Mucosa of gallbladder (tissue), 1 donor: Measurements from ENCODE around the gene RPL18. TPM values are rescaled to one million over a fixed set of nuclear protein-coding genes. Genes with fewer than 3 reads are reported as not detected.
"Not testable (repeated sequence)": the region's sequence is repeated elsewhere in the genome, so short reads cannot be mapped to it uniquely, and the experiment has no call there.

ENCODE experiments used
- DNase-seq: peaks from one replicate; pipeline ENCODE4 v3.0.0-alpha.2; 2020; ENCODE audit warnings: low spot score
- total RNA-seq: library from RNA; stranded (reverse); gene quantifications from one replicate; pipeline ENCODE4 v1.2.1, GENCODE V29; 2021
- donor health status: DM: no; HTN: no; CAD: no.

Gene RPL18
- total RNA-seq, 1 donor from 2014 or later, result 1,057 TPM

DNA sequence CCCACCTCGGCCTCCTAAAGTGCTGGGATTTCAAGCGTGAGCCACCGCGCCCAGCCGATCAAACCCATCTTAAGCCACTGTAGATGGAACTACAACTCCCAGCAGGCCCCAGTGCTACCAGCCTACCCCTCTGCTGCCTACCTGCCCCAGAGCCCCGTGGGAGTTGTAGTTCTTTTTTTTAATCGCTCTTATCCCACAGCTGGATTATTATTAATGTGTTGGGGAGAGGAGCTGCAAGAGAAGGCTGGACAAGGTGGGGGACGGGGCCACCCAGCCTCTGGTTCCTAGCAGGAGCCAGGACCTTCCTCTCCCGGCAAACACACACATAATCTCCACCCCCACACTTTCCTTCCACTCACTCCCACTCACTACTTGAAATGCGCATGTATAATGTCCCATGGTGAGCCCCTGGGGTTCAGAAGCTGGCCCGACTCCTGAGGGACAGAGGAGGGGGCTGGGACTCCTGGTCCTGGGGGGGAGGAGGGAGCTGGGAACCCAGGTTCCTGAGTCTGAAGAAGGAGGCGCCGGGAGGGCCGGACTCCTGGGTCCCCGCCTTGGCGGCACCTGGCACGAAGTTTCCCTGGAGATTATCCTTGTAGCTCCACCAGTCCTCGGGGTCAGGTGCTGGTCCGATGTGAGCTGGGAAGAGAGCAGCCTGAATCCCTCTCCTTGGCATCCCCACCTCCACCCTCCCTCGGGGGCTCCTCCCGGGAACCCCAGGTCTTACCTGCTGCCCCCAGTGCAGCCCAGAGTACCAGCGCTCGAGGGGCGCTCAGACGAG is 26.1 kb upstream of the RPL18 start:
- DNase-seq, result peak; percentile 84

DNA sequence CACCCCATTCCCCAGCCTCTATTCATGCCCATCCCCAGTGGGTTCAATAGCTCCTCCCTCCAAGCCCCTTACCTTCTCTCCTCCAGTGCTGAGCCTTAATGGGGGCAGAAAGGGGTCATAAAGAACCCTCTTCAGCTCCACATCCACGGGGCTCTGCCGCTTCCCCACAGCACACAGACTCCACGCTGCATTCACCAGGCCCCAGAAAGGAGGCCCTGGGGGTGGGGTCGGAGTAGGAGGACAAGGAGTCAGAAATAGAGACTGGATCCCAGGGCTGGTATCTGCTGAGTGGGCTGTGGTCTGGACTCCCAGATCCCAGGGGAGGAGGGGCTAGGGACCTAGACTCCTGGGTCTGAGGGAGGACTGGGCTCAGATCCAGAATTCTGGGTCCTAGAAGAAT is 25.4 kb upstream of the RPL18 start:
- DNase-seq, result no peak

GRCh38 chr19:48642862-48643261 is 23.9 kb upstream of the RPL18 start:
- DNase-seq, result no peak

DNA sequence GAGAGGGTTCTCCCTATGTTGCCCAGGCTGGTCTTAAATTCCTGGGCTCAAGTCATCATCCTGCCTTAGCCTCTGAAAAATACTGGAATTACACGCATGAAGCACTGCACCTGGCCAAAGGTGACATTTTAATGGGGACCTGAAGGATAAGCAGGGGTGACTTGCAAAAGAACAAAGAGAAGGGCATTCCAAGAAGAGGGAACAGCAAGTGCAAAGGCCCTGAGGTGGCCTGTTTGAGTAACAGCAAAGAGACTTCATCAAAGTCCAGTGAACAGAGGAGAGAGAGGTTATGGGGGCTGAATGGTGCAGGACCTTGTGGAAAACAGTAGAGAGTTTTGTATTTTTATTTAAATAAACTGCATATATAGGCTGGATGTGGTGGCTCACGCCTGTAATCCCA is 22.9 kb upstream of the RPL18 start:
- DNase-seq, result no peak

DNA sequence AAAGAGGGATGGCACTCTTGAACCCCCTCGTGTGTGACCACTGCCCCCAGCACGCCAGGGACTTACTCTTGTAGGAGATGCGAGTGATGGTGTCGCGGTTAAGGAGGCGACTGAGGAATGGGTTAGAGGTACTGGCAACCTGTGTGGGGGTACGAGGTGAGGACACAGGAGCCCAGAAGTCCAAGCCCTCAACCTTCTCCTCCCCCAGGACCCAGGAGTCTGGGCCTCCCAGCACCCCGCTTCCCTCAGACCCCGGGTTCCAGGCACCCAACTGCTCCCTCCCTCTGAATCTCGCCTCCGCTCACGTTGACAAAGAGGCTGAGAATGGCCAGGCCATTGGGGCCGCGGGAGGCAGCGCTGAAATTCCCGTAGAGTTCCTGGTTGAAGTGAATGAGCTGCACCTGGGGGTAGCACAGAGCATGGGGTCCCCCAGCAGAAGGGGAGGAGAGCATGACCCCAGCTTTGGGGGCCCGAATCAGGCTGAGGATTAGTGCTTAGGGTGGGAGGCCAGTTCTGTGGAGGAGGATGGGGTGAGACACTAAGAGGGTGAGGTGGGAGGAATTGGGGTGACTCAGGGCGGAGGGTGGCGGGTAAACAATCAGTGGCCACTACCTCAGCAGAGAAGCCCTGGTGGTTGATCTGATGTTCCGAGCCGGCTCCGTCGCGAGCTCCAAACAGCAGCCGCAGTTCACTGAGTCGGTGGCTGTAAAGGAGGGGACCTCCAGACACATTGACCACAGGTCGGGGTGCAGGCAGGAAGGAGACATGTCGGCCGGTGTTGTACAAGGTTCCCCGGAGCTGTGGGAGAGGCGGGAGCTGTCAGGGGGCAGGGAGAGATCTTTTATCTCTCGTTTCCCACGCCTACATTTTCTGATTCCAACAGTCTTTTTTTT is 20.8 kb upstream of the RPL18 start:
- DNase-seq, result no peak

GRCh38 chr19:48638831-48639381 is 19.9 kb upstream of the RPL18 start:
- DNase-seq, result no peak

DNA sequence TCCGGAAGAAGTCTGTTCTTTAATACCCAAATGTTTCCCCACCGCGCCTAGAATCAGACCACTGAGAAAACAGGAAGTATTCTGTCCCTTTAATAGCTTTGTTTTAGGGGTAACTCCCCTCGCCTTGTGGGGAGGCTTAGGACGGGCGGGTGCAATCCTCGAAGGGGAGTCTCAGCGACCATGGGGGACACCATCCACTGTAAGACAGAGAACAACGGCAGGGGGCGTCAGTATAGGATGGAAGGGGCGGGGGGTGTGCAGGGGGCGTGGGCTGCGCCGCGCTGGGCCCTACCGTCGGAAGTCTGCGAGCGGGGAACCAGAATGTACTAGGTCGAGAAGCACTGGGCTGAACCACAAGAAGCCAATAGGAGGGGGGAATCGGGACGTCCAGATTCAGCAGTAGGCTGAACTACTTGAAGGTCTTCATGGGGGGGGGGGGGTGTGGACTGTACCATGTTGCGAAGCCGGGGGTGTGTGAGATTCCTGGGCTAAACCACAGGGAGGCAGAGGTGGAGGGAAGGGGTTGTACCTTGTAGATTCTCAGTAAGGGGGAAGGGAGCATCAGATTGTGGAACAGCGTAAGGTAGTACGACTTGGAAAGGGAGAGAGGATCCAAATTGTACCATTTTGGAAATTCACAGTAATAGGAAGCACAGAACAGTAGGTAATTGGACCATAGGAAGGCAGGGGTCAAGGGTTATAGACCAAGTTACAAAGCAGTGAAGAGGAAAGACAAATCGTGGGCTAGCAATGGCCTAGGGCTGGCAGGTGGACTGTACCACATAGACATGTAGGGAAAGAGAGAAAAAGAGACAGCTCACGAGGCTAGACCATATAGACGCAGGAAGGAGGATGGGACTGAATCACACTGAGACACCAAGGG is 19.2 kb upstream of the RPL18 start:
- DNase-seq, result peak; percentile 91

- DNase-seq, result peak; percentile 100
These were observed 18.5 kb upstream of the RPL18 start for GRCh38 chr19:48637449-48637947.

DNA sequence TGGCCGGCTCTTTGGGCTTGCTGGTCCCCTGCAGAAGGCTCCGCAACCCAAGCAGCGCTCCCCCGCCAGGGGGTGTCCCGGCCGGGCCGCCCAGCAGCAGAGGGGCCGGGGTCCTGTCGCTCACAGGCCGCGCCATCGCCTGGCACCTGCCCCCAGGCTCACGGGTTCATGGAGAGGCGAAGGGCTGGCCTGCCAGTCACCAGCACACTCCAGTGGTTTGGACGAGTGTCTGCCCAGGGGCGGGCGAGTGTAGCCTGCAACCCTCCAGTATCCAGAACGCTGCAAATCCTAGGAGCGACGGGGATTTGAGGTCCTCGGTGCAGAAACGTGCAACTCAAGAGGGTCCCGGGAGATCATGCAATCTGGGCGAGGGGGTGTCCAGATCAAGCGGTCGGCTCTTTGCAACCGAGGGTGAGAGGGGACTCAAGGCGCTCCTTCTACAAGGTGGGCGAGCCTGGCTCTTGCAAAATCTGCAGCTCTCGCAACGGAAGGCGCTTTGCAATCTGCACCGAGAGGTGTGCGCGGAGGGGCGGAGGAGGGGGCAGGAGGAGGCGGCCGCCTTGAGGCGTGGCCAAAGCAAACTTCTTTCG is 18.0 kb upstream of the RPL18 start, which contains the start of gene DBP:
Gene DBP (minus strand): TSS at position 521 of the 590 bp plus-strand sequence. CDS start 385 bp downstream, at position 136.
- no peak for DNase-seq

GRCh38 chr19:48635966-48636858 is 17.2 kb upstream of the RPL18 start:
- no peak for DNase-seq

GRCh38 chr19:48635263-48635965 is 16.4 kb upstream of the RPL18 start:
- DNase-seq, result peak; percentile 66

GRCh38 chr19:48634424-48635262 is 15.7 kb upstream of the RPL18 start:
- DNase-seq, result peak; percentile 97

- no peak for DNase-seq
These were observed 15.0 kb upstream of the RPL18 start for GRCh38 chr19:48634036-48634342.

DNA sequence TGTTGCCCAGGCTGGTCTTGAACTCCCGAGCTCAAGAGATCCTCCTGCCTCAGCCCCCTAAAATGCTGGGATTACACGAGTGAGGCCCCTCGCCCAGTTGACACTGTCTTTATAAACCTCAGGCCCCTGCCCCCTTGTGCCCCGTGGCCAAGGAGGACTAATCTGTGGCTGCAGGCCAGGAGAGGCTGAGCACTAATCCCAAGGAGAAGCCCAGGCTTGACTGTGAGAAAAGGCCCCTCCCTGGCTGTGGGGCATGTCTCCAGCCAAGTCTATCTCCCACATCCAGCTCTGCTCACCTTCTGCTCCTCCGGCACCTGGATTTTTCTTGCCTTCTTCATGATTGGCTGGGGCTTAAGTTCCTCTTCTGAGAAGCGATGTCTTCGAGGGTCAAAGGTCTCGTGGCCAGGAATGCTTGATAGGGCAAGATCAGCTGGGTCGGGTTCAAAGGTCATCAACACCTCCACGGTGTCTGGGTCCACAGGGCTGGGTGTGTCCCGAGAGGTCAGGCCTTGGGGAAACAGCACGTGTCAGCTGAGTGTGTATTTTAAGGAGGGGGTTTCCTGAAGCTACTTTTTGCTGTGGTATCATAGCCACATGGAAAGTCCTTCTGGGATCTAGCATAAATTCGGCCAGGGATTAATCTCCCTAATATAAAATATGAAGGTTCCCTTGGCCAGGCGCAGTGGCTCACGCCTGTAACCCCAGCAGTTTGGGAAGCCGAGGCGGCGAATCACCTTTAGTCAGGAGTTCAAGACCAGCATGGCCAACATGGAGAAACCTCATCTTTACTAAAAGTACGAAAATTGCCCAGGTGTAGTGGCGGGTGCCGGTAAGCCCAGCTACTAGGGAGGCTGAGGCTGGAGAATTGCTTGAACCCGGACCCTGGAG is 14.4 kb upstream of the RPL18 start:
- no peak for DNase-seq

GRCh38 chr19:48632692-48633147 is 13.7 kb upstream of the RPL18 start:
- no peak for DNase-seq

- DNase-seq, result not testable (repeated sequence)
These were observed 13.3 kb upstream of the RPL18 start for GRCh38 chr19:48632286-48632685.

GRCh38 chr19:48631225-48631624 is 12.2 kb upstream of the RPL18 start:
- DNase-seq, result no peak
